ENCODE results near the gene MANEA.
A peak's percentile ranks its signal among the peaks of the same experiment; 100 is the strongest.

Gene MANEA

DNA sequence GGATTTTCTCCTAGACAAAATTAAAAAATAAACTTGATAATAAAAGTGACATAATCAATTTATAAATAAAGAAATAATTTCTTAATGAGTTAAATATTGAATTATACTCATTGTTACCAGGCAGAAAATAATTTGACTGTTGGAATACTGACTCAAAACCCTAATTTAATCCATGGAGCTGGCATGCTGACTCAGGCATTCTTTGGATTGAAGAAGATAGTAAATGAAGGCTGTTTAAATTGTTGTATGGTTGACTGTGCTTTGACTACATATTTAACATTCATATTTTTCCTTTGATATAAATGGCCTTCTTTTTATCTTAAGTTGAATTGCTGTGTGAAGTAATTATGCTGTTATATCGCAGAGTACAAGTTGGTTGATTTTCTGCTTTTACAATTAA, 11.7 kb downstream of the MANEA start:
- no peak overlapping the region for H3K27ac ChIP-seq
- no peak for TF ChIP-seq ZFX (IDR thresholded peaks at IDR 0.05; ENCODE audit: borderline replicate concordance)
- TF ChIP-seq, protein P1, sequence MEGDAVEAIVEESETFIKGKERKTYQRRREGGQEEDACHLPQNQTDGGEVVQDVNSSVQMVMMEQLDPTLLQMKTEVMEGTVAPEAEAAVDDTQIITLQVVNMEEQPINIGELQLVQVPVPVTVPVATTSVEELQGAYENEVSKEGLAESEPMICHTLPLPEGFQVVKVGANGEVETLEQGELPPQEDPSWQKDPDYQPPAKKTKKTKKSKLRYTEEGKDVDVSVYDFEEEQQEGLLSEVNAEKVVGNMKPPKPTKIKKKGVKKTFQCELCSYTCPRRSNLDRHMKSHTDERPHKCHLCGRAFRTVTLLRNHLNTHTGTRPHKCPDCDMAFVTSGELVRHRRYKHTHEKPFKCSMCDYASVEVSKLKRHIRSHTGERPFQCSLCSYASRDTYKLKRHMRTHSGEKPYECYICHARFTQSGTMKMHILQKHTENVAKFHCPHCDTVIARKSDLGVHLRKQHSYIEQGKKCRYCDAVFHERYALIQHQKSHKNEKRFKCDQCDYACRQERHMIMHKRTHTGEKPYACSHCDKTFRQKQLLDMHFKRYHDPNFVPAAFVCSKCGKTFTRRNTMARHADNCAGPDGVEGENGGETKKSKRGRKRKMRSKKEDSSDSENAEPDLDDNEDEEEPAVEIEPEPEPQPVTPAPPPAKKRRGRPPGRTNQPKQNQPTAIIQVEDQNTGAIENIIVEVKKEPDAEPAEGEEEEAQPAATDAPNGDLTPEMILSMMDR (IDR thresholded peaks at IDR 0.05): no peak

DNA sequence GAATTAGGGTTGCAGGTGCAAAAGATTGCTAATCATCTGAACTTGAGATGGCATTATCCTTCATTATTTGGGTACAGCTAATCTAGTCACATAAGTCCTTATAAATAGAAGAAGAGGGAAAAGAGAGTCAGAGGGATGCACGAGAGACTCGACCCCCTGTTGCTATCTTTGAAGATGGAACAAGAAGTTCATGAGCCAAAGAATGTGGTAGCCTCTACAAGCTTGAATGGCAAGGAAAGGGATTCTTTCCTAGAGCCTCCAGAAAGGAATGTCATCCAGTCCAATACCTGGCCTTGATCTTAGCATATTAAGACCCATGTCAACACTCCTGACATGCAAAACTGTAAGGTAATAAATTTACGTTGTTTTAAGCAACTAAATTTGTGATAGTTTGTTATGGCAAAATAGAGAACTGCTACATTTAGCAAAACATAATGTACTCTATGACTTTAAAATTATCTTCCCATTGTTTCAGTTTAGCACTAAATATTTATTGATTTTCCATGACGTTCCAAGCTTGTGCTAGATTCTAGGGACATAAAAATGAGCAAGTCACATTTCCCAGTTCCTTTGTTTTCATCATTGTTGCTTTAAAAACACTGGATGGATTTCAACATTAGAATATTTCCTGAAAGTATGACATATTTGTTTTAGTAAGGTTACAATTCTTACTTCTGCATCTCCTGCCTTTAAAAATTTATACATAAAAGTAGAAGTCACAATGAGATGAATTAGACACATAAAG, 12.7 kb downstream of the MANEA start:
- no peak for TF ChIP-seq ZFX (IDR thresholded peaks at IDR 0.05; ENCODE audit: borderline replicate concordance)
- TF ChIP-seq, protein P1 (IDR thresholded peaks at IDR 0.05): no peak

DNA sequence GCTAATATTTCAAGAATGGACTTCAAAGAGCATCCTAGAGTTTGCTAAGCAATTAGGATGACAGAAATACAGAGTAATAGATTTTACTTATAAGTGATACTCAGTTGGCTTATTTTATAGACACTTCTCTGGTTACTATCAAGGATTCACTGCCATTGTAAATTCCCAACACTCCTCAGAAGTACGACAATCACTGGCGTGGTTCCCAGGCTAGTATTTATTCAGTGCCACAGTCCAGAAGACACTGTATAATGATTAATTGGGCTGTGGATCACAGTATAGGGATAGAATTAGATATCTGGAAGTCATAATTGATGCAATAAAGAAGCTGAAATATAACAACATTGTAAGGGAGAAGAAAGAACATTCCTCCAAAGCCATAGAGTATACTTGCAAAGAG, 15.7 kb downstream of the MANEA start:
- no peak for TF ChIP-seq ZFX (IDR thresholded peaks at IDR 0.05; ENCODE audit: borderline replicate concordance)
- TF ChIP-seq, protein P1 (IDR thresholded peaks at IDR 0.05): no peak
- peak overlapping the region; percentile 44 for H3K27ac ChIP-seq

More for the DNA sequence above, 12.7 kb downstream of the MANEA start:
- no peak overlapping the region for H3K27ac ChIP-seq

DNA sequence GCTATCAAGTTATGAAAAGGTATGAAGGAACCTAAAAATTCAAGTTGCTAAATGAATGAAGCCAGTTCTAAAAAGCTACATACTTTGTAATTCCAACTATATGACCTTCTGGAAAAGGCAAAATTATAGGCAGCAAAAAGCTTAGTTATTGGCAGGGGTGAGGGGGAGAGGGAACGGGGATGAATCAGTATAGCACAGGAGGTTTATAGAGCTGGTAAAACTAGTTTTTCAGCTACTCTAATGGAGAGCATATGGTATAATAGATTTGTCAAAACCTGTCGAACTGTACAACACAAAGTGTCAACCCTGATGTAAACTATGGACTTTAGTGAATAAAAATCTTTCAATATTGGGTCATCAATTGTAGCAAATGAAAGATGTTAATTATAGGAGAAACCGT, 18.7 kb downstream of the MANEA start:
- H3K27ac ChIP-seq: no peak overlapping the region
- TF ChIP-seq ZFX (IDR thresholded peaks at IDR 0.05; ENCODE audit: borderline replicate concordance): no peak
- TF ChIP-seq, protein P1 (IDR thresholded peaks at IDR 0.05): no peak

DNA sequence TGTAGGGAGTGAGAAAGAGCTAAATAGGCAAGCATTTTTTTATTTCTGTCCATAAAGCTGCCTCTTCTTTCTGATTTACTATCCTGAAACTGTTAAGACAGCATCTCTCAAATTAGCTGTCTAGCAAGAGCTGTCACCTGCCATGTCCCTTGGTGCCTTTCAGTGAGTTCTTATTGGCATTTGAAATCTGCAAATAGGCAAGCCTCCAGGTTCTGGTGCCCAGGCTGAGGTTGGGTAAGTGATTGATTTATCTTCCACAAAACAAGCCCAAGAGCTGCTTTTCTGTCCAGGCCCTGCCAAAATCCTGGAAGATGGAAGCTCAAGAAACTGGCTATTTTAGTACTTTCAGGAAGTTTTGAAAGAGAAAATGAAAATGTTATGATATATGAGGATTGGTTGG, 22.4 kb downstream of the MANEA start:
- no peak for TF ChIP-seq ZFX (IDR thresholded peaks at IDR 0.05; ENCODE audit: borderline replicate concordance)
- TF ChIP-seq, protein P1 (IDR thresholded peaks at IDR 0.05): no peak
- no peak overlapping the region for H3K27ac ChIP-seq

DNA sequence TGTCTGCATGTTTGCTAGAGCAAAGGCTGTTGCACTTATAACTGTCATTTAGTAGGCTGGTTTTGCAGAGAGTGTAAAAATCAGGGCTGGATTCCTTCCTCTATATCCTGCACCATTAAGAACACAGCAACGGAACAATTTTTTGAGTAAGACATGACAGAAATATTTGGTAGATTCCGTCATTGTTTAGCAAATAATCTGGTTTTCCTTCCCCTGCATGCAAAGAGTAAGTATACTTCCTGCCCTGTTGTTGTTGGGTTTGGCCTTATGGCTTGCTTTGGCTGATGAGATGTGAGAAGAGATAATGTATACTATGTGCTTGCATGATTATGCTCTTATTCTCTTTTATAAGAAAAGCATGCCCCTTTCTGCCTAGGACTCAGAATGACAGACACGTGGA, 23.8 kb downstream of the MANEA start:
- TF ChIP-seq, protein P1 (IDR thresholded peaks at IDR 0.05): no peak
- no peak overlapping the region for H3K27ac ChIP-seq

DNA sequence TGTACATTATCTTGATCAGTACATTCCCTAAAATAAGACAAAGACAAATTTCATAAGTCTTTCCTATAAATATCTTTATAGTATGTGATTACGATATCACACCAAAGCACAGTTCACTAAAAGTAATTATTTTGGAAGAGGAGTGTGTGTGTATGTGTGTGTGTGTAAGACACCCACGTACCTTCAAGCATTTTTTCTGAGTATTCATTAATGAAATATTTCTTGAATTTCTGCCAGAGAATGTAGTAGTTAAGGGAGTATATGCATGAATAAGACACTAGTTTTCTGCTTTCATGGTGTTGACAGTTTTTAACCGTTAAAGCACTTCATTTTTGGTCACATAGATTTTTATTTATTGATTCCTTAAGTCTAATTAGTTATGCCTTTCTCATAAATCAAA, 36.8 kb downstream of the MANEA start:
- H3K27ac ChIP-seq: no peak overlapping the region
- TF ChIP-seq, protein P1 (IDR thresholded peaks at IDR 0.05): no peak
- no peak for TF ChIP-seq ZFX (IDR thresholded peaks at IDR 0.05; ENCODE audit: borderline replicate concordance)
